Heart right ventricle (tissue), 16 donors: ENCODE measurements around the gene MTA3. TPM values are rescaled to one million over a fixed set of nuclear protein-coding genes. Genes with fewer than 3 reads are reported as not detected.
"Not testable (repeated sequence)": the region's sequence is repeated elsewhere in the genome, so short reads cannot be mapped to it uniquely, and the experiment has no call there.

Experiments
- ATAC-seq, 8 donors: fragments of 200-7000 bp; cut with Tn5 transposase; one replicate each; pipeline ENCODE4 v1.9.1; 2020; ENCODE audit warnings: mild to moderate bottlenecking in 8 of 8, moderate library complexity in 8 of 8, moderate number of reproducible peaks in 1 of 8
- DNase-seq, 2 donors: peaks; one replicate each; pipeline ENCODE4 v3.0.0-alpha.2; 2020
- H3K27ac ChIP-seq, 10 donors: fragments of 200-600 bp; sonication (generic) in 2 of 10; one replicate each; pipeline versions ENCODE4 v1.5.0 to v1.8.0; 2020 to 2022; ENCODE audit warnings: mild to moderate bottlenecking in 3 of 10
- H3K27me3 ChIP-seq, 7 donors: fragments of 200-600 bp; one replicate each; pipeline ENCODE4 v1.8.0; 2021 to 2022; ENCODE audit warnings: mild to moderate bottlenecking in 2 of 7
- H3K36me3 ChIP-seq, 9 donors: fragments of 200-600 bp; sonication (generic) in 1 of 9; one replicate each; pipeline versions ENCODE4 v1.5.0 to v1.8.0; 2020 to 2022; ENCODE audit warnings: mild to moderate bottlenecking in 2 of 9
- H3K4me1 ChIP-seq, 9 donors: fragments of 200-600 bp; sonication (generic) in 1 of 9; one replicate each; pipeline versions ENCODE4 v1.5.0 to v1.8.0; 2020 to 2022; ENCODE audit warnings: mild to moderate bottlenecking in 4 of 9
- H3K4me3 ChIP-seq, 10 donors: fragments of 200-600 bp; sonication (generic) in 2 of 10; one replicate each; pipeline versions ENCODE4 v1.5.0 to v1.8.0; 2020 to 2022; ENCODE audit warnings: mild to moderate bottlenecking in 7 of 10, moderate library complexity in 2 of 10
- H3K9me3 ChIP-seq, 11 donors: fragments of 200-600 bp in 10 of 11; sonication (generic) in 2 of 11; one replicate each; pipeline versions ENCODE4 v1.5.0 to v1.8.0; 2013 to 2022; ENCODE audit warnings: mild to moderate bottlenecking in 2 of 11, control low read depth in 1 of 11, moderate library complexity in 1 of 11
- WGBS, 2 donors: extraction: QIAGEN DNeasy Blood & Tissue Kit; methylation state at CpG; one replicate each; pipeline ENCODE4 v1.1.7; 2013; ENCODE audit warnings: inconsistent platforms in 1 of 2; 5-methylcytosine and 5-hydroxymethylcytosine counted together
- intact Hi-C, 10 donors: fragments of 100-400 bp; cut with DNase I; formaldehyde crosslinking; loops; one replicate each; pipeline versions ENCODE4 v1.11.1 to v1.14.2; 2022
- polyA plus RNA-seq, 2 donors: library from polyadenylated mRNA; stranded (reverse); fragments of 200-250 nt; gene quantifications; one replicate each; pipeline ENCODE4 v1.2.3, GENCODE V29; 2013
- total RNA-seq, 10 donors: library from RNA; stranded (reverse); fragmentation: NEBNext Ultra II Directional in 3 of 10; extraction: Animal tissue kit (Norgen Biotek cat#: 25700) in 3 of 10; gene quantifications; one replicate each; pipeline versions ENCODE4 v1.2.1 to v1.2.4, GENCODE V29; 2021 to 2023
- TF ChIP-seq, protein P1 (sequence below), 9 donors: fragments of 200-600 bp; sonication (generic) in 2 of 9; IDR thresholded peaks; one replicate each; pipeline versions ENCODE4 v1.5.0 to v1.8.0; 2021 to 2022; ENCODE audit warnings: antibody characterized with exemption in 9 of 9, mild to moderate bottlenecking in 5 of 9, moderate library complexity in 1 of 9
- donor health status: Arrhythmogenic right ventricular cardiomyopathy.
- donor health status: ischemic (EF 13 %, LVEDD 7.1; RV severe dilation, severe dysfunction).
- donor health status: healthy with polysubstance abuse.
- donor health status: DM: no; HTN: yes; CAD: no.
- donor health status: DM: no; HTN: no; CAD: no.
- donor health status: ischemic (EF 25% LVEDD 6.9; RV normal size, moderate dysfunction).
- donor health status: ischemic (EF 25% LVEDD 5.7; RV mildly dilated, moderate dysfunction).
- donor health status: healthy.
- donor health status: DM: yes; HTN: yes; CAD: no.
- donor health status: Ischemic cardiomyopathy.
- donor health status: ischemic (EF 35%, LVEDD 5.7; RV mildly dilated, moderate dysfunction).
- donor health status: nonischemic (EF 11% LVEDD 7.7; RV severe dilation, severe dysfunction).
- donor health status: DM: yes; HTN: yes; CAD: no.
- donor health status: PGD.
- donor health status: ischemic (EF 29% LVEDD 5.4; RV normal size, mild dysfunction).
- donor health status: nonischemic (EF 23%, LVEDD 6.1; RV moderate dilation, normal function).

The MTA3 gene
- total and polyA plus RNA-seq, 12 donors, result 11.2 to 29.4 (median 21.9) TPM

DNA sequence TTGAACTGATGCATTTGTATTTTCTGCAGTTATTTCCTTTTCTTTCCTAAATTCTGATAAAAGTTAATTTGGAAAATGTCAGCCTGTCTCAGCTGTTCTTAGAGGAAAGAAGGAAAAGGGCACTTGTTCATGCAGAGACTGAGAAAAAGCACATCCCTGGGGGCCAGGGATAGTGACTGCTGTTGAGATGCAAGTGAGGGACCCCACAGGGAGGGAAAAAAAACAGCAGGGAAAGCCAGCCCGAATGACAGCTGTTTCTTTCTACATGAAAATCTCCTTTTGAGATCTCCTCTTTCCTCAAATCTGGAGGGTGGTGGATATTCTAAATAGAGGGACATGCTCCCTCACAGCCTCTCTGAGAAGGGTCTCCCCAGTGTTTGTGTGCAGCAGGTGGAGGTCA lies 14.0 kb upstream of the MTA3 start:
- H3K27ac ChIP-seq, result no peak overlapping the region
- H3K4me3 ChIP-seq, result no peak overlapping the region
- 21 to 26% methylated on average over 1 of the region's 1 CpG for WGBS, 2 donors
- TF ChIP-seq, protein P1, sequence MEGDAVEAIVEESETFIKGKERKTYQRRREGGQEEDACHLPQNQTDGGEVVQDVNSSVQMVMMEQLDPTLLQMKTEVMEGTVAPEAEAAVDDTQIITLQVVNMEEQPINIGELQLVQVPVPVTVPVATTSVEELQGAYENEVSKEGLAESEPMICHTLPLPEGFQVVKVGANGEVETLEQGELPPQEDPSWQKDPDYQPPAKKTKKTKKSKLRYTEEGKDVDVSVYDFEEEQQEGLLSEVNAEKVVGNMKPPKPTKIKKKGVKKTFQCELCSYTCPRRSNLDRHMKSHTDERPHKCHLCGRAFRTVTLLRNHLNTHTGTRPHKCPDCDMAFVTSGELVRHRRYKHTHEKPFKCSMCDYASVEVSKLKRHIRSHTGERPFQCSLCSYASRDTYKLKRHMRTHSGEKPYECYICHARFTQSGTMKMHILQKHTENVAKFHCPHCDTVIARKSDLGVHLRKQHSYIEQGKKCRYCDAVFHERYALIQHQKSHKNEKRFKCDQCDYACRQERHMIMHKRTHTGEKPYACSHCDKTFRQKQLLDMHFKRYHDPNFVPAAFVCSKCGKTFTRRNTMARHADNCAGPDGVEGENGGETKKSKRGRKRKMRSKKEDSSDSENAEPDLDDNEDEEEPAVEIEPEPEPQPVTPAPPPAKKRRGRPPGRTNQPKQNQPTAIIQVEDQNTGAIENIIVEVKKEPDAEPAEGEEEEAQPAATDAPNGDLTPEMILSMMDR (IDR thresholded peaks at IDR 0.05), result no peak
- no peaks in the 10 kb centered on the region for H3K9me3 ChIP-seq
- intact Hi-C loops, result no loop called here
- DNase-seq, result no peak
- H3K36me3 ChIP-seq, result no peaks in the 10 kb centered on the region
- ATAC-seq, result no peak
- H3K27me3 ChIP-seq, result no peaks in the 10 kb centered on the region
- H3K4me1 ChIP-seq, result no peaks in the 10 kb centered on the region

DNA sequence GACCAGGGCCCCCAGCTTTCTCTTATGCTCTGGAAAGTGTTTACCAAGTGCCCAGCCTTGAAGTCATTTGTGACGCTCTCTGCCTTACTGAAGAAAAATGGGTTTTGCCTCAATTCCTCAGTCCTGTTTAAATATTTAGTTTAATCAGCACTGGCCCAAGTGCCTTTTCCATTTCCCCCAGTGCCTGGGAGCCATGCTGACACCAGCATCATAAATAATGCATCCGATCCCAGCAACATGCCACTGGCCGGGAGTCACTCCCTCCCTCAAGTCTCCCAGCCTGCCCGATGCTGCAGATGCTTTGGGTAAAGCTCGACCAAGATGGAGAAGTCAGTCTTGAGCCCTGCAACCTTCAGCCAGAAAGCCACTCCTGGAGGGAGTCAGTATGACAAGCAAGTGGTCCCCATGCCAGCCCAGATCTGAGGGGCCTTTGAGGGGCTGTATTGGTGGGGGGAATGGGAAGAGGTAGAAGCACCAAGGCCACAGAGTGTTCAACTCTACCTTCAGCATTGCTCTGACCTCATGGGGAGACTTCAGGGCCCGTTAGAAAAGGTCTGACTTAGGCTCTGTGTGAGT lies 12.0 kb upstream of the MTA3 start:
- no peaks in the 10 kb centered on the region for H3K36me3 ChIP-seq
- H3K4me1 ChIP-seq, result no peaks in the 10 kb centered on the region
- DNase-seq (no peak), ATAC-seq (no peak)
- 75 to 78% methylated on average over 6 of the region's 6 CpGs for WGBS, 2 donors
- no peak overlapping the region for H3K4me3 ChIP-seq
- no peaks in the 10 kb centered on the region for H3K27me3 ChIP-seq
- intact Hi-C loops, result no loop called here
- H3K27ac ChIP-seq, result no peak overlapping the region
- H3K9me3 ChIP-seq, result no peaks in the 10 kb centered on the region
- TF ChIP-seq, protein P1 (IDR thresholded peaks at IDR 0.05), result no peak

DNA sequence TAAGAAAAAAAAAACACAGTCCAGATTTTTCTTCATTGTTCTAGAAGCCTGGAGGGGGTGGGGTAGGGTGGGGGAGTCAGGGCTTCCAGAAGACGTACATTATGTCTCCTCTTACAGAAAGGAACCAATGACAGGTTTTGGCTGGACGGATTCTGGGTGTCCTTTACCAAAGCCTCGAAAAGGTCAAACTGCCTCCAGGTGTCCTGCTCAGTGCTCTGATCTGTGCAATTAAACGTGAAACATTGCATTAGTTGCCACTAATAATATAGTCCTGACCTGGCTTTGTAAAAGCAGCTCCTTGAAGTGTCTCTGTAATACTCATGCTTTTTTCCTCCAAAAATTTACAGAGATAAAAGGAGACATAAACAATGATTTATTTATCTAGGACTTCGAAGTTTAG lies 11.1 kb upstream of the MTA3 start:
- no peak overlapping the region for H3K27ac ChIP-seq
- WGBS, 2 donors, result 53 to 65% methylated on average over 5 of the region's 5 CpGs
- ATAC-seq (no peak), DNase-seq (no peak)
- intact Hi-C loops, result no loop called here
- TF ChIP-seq, protein P1 (IDR thresholded peaks at IDR 0.05), result no peak
- H3K4me3 ChIP-seq, result no peak overlapping the region
- no peaks in the 10 kb centered on the region for H3K4me1 ChIP-seq
- no peaks in the 10 kb centered on the region for H3K9me3 ChIP-seq
- H3K27me3 ChIP-seq, result no peaks in the 10 kb centered on the region
- H3K36me3 ChIP-seq, result no peaks in the 10 kb centered on the region

DNA sequence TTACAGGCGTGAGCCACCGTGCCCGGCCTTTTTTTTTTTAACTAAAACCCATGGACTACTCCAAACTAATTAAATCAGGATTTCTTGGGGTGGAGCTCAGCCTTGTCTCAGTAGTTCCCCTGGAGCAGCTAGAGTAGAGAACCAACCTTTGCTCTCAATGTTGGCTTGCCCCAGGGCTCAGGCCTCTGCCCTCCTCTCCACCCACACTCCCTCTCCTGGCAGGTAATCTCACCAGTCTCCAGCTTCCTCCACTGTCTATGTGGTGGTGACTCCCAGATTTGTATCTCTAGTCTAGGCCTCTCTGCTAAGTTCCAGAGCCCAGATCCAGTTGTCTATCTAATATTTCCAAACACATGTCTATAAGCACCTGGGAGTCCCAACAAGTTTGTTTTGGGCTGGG lies 9.6 kb upstream of the MTA3 start:
- Histone ChIP-seq H3K27me3 (no peaks in the 10 kb centered on the region), H3K27ac (no peak overlapping the region), H3K4me3 (no peak overlapping the region), H3K36me3 (no peaks in the 10 kb centered on the region), H3K4me1 (no peaks in the 10 kb centered on the region), H3K9me3 (no peaks in the 10 kb centered on the region)
- TF ChIP-seq, protein P1 (IDR thresholded peaks at IDR 0.05), result no peak
- ATAC-seq, result no peak
- DNase-seq, result no peak
- WGBS, 2 donors, result 93 to 97% methylated on average over 3 of the region's 3 CpGs
- intact Hi-C loops, result no loop called here

DNA sequence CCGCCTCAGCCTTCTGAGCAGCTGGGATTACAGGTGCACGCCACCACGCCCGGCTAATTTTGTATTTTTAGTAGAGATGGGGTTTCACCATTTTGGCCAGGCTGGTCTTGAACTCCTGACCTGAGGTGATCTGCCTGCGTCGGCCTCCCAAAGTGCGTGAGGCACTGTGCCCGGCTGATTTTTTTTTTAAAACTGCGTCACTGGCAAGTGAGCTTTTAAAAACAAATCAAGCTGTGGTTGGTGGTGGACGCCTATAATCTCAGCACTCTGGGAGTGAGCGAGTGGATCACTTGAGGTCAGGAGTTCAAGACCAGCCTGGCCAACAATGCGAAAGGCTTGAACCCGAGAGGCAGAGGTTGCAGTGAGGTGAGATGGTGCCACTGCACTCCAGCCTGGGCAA lies 8.3 kb upstream of the MTA3 start:
- intact Hi-C loops, H3K36me3 ChIP-seq, H3K9me3 ChIP-seq, ATAC-seq, H3K4me3 ChIP-seq, DNase-seq, H3K27me3 ChIP-seq, H3K27ac ChIP-seq, H3K4me1 ChIP-seq: not testable (repeated sequence)
- WGBS, 2 donors, result 91 to 92% methylated on average over 13 of the region's 13 CpGs
